Natural killer cell (primary cell): ENCODE results near the gene CCDC182. TPM values are rescaled to one million over a fixed set of nuclear protein-coding genes. Genes with fewer than 3 reads are reported as not detected.

ENCODE experiments used
- ATAC-seq, 3 donors: fragments of 150-1000 bp in 2 of 3; fragments of 200-7000 bp in 1 of 3; cut with Tn5 transposase; 1 replicate in 1 of 3; 2 replicates in 2 of 3; pipeline ENCODE4 v1.10.0; 2021; ENCODE audit warnings: mild to moderate bottlenecking in 2 of 3, moderate library complexity in 2 of 3
- DNase-seq, 2 donors: peaks; one replicate each; pipeline versions ENCODE4 v3.0.0 to v3.0.0-alpha.2; 2013 to 2021; ENCODE audit warnings: mixed read lengths in 1 of 2
- H3K27ac ChIP-seq: one replicate; pipeline ENCODE4 v1.5.1; 2013; ENCODE audit warnings: mild to moderate bottlenecking, low read length
- H3K27me3 ChIP-seq: one replicate; pipeline ENCODE4 v1.6.1; 2013; ENCODE audit warnings: low read length; ENCODE audit not compliant: control insufficient read depth, insufficient read depth
- H3K36me3 ChIP-seq: one replicate; pipeline ENCODE4 v1.6.1; 2013; ENCODE audit warnings: low read length; ENCODE audit not compliant: control insufficient read depth, insufficient read depth
- H3K4me1 ChIP-seq: one replicate; pipeline ENCODE4 v1.6.1; 2013; ENCODE audit warnings: low read length; ENCODE audit not compliant: control insufficient read depth, insufficient read depth
- H3K4me3 ChIP-seq: one replicate; pipeline ENCODE4 v1.5.1; 2013; ENCODE audit warnings: low read length
- H3K9me3 ChIP-seq: one replicate; pipeline ENCODE4 v1.6.1; 2013; ENCODE audit warnings: low read length; ENCODE audit not compliant: control insufficient read depth, insufficient read depth
- H3K27ac Mint-ChIP-seq, 2 donors: one replicate each; pipeline ENCODE4 v1.8.0; 2022; ENCODE audit warnings: mild to moderate bottlenecking in 2 of 2, mixed read lengths in 2 of 2, moderate library complexity in 1 of 2
- H3K27me3 Mint-ChIP-seq, 2 donors: one replicate each; pipeline ENCODE4 v1.8.0; 2022; ENCODE audit warnings: low read depth in 2 of 2, mixed read lengths in 2 of 2
- H3K36me3 Mint-ChIP-seq: one replicate; pipeline ENCODE4 v1.8.0; 2022; ENCODE audit warnings: mixed read lengths
- H3K4me1 Mint-ChIP-seq, 2 donors: one replicate each; pipeline ENCODE4 v1.8.0; 2022; ENCODE audit warnings: mixed read lengths in 2 of 2
- H3K4me3 Mint-ChIP-seq: one replicate; pipeline ENCODE4 v1.8.0; 2022; ENCODE audit warnings: mild to moderate bottlenecking, moderate library complexity, mixed read lengths
- H3K9me3 Mint-ChIP-seq, 2 donors: one replicate each; pipeline ENCODE4 v1.8.0; 2022; ENCODE audit warnings: mixed read lengths in 2 of 2
- WGBS: methylation state at CpG from one replicate; pipeline ENCODE4 v1.1.7; 2013; ENCODE audit warnings: missing lambda C conversion rate; ENCODE audit not compliant: insufficient coverage; 5-methylcytosine and 5-hydroxymethylcytosine counted together
- intact Hi-C: fragments of 100-400 bp; cut with micrococcal nuclease; formaldehyde crosslinking; loops from one replicate; pipeline ENCODE4 v1.14.2; 2022
- total RNA-seq, 4 donors: library from RNA; stranded (reverse); fragments of 120-200 nt in 1 of 4; gene quantifications; one replicate each; pipeline versions ENCODE4 v1.2.3 to v1.2.4, GENCODE V29; 2013 to 2022
- TF ChIP-seq, protein P1 (sequence below): fragments of 200-600 bp; IDR thresholded peaks from one replicate; pipeline ENCODE4 v1.8.0; 2022; ENCODE audit warnings: antibody characterized with exemption

CCDC182 gene
- total RNA-seq, 3 donors from 2014 or later (not counting 1 experiment from before 2014, with no cell fraction given), result not detected

DNA sequence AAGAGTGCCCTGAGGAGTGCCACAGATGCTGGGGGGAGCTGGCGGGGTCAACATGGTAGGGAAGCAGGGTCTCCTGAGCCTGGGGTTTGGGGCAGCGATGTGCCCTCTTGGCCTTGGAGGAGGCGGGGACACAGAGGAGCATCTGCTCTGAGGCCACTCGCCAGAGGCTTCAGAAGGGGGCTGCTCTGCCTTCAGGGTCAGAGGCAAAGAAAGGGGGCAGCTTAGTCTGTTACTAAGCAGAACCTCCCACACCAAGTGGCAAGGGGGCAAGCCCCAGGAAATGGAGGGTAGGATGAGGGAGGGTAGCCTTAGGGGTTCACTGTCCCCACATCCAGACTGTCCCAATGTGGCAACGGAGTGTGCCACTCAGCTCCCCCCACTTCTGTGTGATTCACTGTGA is 18.3 kb downstream of the CCDC182 start:
- TF ChIP-seq, protein P1, sequence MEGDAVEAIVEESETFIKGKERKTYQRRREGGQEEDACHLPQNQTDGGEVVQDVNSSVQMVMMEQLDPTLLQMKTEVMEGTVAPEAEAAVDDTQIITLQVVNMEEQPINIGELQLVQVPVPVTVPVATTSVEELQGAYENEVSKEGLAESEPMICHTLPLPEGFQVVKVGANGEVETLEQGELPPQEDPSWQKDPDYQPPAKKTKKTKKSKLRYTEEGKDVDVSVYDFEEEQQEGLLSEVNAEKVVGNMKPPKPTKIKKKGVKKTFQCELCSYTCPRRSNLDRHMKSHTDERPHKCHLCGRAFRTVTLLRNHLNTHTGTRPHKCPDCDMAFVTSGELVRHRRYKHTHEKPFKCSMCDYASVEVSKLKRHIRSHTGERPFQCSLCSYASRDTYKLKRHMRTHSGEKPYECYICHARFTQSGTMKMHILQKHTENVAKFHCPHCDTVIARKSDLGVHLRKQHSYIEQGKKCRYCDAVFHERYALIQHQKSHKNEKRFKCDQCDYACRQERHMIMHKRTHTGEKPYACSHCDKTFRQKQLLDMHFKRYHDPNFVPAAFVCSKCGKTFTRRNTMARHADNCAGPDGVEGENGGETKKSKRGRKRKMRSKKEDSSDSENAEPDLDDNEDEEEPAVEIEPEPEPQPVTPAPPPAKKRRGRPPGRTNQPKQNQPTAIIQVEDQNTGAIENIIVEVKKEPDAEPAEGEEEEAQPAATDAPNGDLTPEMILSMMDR, result no peak
- no peak for ATAC-seq
- Histone ChIP-seq H3K4me3 (no peak overlapping the region), H3K27me3 (no peaks in the 10 kb centered on the region), H3K27ac (no peak overlapping the region), H3K9me3 (no peaks in the 10 kb centered on the region), H3K4me1 (peaks cover 7% of the 10 kb centered on the region), H3K36me3 (no peaks in the 10 kb centered on the region)
- Mint-ChIP-seq H3K27me3 (peaks cover 0 to 3% of the 10 kb centered on the region in 2 donors), H3K27ac (no peak overlapping the region), H3K4me1 (peaks cover 9 to 16% of the 10 kb centered on the region in 2 donors), H3K4me3 (no peak overlapping the region), H3K9me3 (no peaks in the 10 kb centered on the region), H3K36me3 (no peaks in the 10 kb centered on the region)
- DNase-seq, result no peak
- 93% methylated on average over 5 of the region's 5 CpGs for WGBS
- intact Hi-C loops, result no loop called here

DNA sequence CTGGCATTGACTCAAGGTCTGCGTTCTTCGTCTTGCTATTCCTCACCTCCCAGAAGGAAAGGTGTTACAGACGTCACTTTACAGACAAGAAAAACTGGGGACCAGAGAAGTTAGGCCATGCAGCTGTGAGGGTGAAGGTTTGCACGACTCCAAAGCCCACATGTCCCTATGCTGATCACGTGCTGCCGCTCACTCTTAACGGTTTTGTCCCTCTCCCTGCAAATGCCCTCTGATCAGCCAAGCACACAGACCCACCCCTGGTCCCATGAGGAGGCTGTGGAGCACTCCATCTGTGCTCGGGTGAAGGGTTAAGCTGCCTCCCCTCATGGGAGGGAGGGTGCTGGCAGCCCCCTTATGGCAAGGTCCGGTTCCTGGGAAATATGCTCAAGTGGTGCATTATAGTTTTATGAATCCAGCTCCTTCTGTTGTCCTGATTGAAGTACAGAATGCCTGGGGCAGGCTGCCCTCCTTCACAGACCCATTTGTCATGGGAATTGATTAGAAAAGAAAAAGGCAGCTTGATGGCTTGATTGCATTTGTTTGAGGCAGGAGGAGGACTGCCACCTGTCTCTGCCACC is 18.8 kb downstream of the CCDC182 start:
- no peak for ATAC-seq
- H3K9me3 Mint-ChIP-seq, result no peaks in the 10 kb centered on the region
- no peaks in the 10 kb centered on the region for H3K36me3 ChIP-seq
- no peaks in the 10 kb centered on the region for H3K27me3 ChIP-seq
- H3K27ac ChIP-seq, result no peak overlapping the region
- H3K36me3 Mint-ChIP-seq, result no peaks in the 10 kb centered on the region
- no peak overlapping the region for H3K4me3 ChIP-seq
- peaks cover 9 to 16% of the 10 kb centered on the region in 2 donors for H3K4me1 Mint-ChIP-seq
- peaks cover 0 to 3% of the 10 kb centered on the region in 2 donors for H3K27me3 Mint-ChIP-seq
- no peak overlapping the region for H3K4me3 Mint-ChIP-seq
- H3K27ac Mint-ChIP-seq, result no peak overlapping the region
- intact Hi-C loops, result no loop called here
- no peaks in the 10 kb centered on the region for H3K9me3 ChIP-seq
- TF ChIP-seq, protein P1, result no peak
- H3K4me1 ChIP-seq, result peaks cover 7% of the 10 kb centered on the region
- no peak for DNase-seq
- WGBS, result 69% methylated on average over 9 of the region's 9 CpGs

DNA sequence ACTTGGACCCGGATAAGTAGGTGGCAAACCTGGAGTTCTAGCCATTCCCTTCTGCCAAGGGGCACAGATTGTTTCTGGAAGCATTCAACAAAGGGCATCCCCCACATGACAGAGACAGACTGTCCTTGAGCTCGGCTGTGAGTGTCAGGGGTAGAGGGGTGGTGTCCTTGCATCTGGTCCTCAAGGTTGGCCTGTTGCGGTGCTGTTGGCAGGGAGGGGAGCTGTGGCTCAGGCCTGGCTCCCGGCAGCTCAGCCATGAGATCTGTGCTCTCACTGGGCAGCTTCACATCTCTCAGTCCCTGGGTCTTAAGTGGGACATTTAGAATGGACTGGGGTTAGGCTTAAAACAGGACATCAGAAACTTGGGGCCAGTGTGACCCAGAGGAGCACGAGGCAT is 20.4 kb downstream of the CCDC182 start:
- 82% methylated on average over 5 of the region's 5 CpGs for WGBS
- Mint-ChIP-seq H3K27me3 (peaks cover 0 to 3% of the 10 kb centered on the region in 2 donors), H3K4me3 (no peak overlapping the region), H3K36me3 (no peaks in the 10 kb centered on the region), H3K27ac (no peak overlapping the region), H3K4me1 (peaks cover 9% of the 10 kb centered on the region in 2 donors), H3K9me3 (no peaks in the 10 kb centered on the region)
- TF ChIP-seq, protein P1, result no peak
- Histone ChIP-seq H3K27me3 (no peaks in the 10 kb centered on the region), H3K9me3 (no peaks in the 10 kb centered on the region), H3K4me3 (no peak overlapping the region), H3K4me1 (peaks cover 7% of the 10 kb centered on the region), H3K36me3 (no peaks in the 10 kb centered on the region), H3K27ac (no peak overlapping the region)
- ATAC-seq (no peak), DNase-seq (no peak)
- intact Hi-C loops, result no loop called here
